NCI-H2081 (cell line): ENCODE measurements around the gene CXCL9.
"Not testable (repeated sequence)": the region's sequence is repeated elsewhere in the genome, so short reads cannot be mapped to it uniquely, and the experiment has no call there.

ENCODE experiments used
- DNase-seq, 2 experiments: peaks; one replicate each; lab custom pipeline; 2025; lab: John Stamatoyannopoulos, UW

Gene CXCL9

DNA sequence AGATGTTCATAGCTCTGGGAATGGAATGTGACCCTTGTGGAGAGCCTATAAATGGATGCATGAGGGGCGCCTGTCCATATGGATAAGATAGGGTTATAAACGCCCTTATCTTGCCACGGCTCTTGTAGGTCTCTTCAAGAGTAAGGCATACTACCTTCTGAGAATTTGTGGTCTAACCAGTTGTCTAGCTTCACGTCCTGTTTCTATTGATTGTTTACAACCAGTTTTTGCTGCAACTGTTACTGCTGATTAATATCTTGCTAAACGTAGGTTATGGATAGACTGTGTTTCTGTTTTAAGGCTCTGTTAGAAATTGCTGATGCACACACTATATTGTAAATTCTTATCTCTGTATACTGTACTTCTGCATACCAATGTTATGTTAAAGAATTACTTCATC lies 52.5 kb downstream of the CXCL9 start:
- DNase-seq = not testable (repeated sequence)

DNA sequence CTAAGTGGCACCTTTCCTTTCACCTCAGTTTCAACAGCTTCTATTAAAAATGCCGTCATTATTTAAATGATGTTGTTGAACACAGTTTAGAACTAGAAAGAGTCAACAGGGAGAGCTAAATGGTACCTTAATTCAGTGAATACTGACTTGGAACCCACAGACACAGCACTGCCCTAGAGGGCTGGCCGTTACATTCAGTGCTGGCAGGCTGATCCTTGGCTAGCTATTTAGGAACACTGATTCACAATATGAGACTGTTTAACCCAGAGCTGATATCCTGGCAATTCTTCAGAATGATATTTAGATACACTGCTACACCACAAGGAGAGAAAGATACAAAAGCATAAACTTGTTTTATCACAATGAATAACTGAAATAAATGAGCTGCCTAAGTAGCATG lies 53.8 kb downstream of the CXCL9 start:
- DNase-seq = no peak
